ENCODE results near the gene COL25A1. TPM values are rescaled to one million over a fixed set of nuclear protein-coding genes. Genes with fewer than 3 reads are reported as not detected.
"Not testable (repeated sequence)": the region's sequence is repeated elsewhere in the genome, so short reads cannot be mapped to it uniquely, and the experiment has no call there.

Gene COL25A1
- polyA plus RNA-seq, 2 of the 4 experiments (the other 2 are of a cell fraction) = not detected

DNA sequence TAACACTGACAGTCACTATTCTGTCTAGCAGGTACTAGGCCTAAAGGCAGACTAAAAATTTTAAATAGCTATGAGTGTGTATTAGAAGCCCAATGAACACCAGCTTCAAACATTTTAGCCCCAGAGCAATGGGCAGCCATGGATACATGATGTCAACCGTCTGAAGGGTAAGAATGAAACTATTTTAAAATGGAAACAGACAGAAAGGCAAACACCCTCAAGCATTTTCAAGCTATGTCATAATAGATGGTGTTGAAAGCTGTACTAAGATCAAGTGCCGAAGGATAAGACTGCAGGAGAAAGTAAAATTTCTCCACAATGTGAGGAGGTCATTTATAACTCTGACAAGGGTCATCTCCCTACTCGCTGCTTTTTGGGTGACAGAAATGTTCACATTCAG, 225.0 kb downstream of the COL25A1 start:
- no peak overlapping the region for H3K4me3 ChIP-seq
- 13% methylated on average over 3 of the region's 3 CpGs for WGBS (ENCODE audit: missing lambda C conversion rate)
- no peak for FAIRE-seq
- no peaks in the 10 kb centered on the region for H3K4me1 ChIP-seq
- H3K9me3 ChIP-seq = no peaks in the 10 kb centered on the region
- no peak for DNase-seq (ENCODE audit: low read depth in 1 of 2, low spot score in 1 of 2)
- ATAC-seq = no peak
- ChIA-PET CTCF (no interaction called here), POLR2A (no interaction called here)
- no peak overlapping the region for H3K27ac ChIP-seq
- H3K4me2 ChIP-seq = no peak overlapping the region
- TF ChIP-seq, protein P1, sequence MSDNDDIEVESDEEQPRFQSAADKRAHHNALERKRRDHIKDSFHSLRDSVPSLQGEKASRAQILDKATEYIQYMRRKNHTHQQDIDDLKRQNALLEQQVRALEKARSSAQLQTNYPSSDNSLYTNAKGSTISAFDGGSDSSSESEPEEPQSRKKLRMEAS (IDR thresholded peaks at IDR 0.05) = no peak
- TF ChIP-seq, protein P2, sequence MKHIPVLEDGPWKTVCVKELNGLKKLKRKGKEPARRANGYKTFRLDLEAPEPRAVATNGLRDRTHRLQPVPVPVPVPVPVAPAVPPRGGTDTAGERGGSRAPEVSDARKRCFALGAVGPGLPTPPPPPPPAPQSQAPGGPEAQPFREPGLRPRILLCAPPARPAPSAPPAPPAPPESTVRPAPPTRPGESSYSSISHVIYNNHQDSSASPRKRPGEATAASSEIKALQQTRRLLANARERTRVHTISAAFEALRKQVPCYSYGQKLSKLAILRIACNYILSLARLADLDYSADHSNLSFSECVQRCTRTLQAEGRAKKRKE (CRISPR knock-in tag; IDR thresholded peaks at IDR 0.05; ENCODE audit: low read depth) = no peak
- no peak for TF ChIP-seq BHLHE40 (IDR thresholded peaks at IDR 0.05; ENCODE audit: low read depth, low read length)
- TF ChIP-seq HOXB13 (CRISPR knock-in tag; IDR thresholded peaks at IDR 0.05; ENCODE audit: low read depth) = no peak
- TF ChIP-seq MYC (IDR thresholded peaks at IDR 0.05; ENCODE audit: borderline replicate concordance, low read length) = no peak
- no peak for TF ChIP-seq NFE2L2 (conservative IDR thresholded peaks at IDR 0.05; ENCODE audit: low read length)
- TF ChIP-seq EHF (CRISPR knock-in tag; IDR thresholded peaks at IDR 0.05) = no peak
- TF ChIP-seq CBX8 (IDR thresholded peaks at IDR 0.05) = no peak
- TF ChIP-seq FOSB (CRISPR knock-in tag; IDR thresholded peaks at IDR 0.05) = no peak
- TF ChIP-seq, protein P3, sequence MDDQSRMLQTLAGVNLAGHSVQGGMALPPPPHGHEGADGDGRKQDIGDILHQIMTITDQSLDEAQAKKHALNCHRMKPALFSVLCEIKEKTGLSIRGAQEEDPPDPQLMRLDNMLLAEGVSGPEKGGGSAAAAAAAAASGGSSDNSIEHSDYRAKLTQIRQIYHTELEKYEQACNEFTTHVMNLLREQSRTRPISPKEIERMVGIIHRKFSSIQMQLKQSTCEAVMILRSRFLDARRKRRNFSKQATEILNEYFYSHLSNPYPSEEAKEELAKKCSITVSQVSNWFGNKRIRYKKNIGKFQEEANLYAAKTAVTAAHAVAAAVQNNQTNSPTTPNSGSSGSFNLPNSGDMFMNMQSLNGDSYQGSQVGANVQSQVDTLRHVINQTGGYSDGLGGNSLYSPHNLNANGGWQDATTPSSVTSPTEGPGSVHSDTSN (IDR thresholded peaks at IDR 0.05) = no peak
- TF ChIP-seq NPAS2 (CRISPR knock-in tag; IDR thresholded peaks at IDR 0.05; ENCODE audit: borderline replicate concordance) = no peak
- TF ChIP-seq HEYL (CRISPR knock-in tag; IDR thresholded peaks at IDR 0.05) = no peak
- no peak for TF ChIP-seq ZFP36 (IDR thresholded peaks at IDR 0.05; ENCODE audit: borderline replicate concordance, partially characterized antibody)
- TF ChIP-seq, protein P4, sequence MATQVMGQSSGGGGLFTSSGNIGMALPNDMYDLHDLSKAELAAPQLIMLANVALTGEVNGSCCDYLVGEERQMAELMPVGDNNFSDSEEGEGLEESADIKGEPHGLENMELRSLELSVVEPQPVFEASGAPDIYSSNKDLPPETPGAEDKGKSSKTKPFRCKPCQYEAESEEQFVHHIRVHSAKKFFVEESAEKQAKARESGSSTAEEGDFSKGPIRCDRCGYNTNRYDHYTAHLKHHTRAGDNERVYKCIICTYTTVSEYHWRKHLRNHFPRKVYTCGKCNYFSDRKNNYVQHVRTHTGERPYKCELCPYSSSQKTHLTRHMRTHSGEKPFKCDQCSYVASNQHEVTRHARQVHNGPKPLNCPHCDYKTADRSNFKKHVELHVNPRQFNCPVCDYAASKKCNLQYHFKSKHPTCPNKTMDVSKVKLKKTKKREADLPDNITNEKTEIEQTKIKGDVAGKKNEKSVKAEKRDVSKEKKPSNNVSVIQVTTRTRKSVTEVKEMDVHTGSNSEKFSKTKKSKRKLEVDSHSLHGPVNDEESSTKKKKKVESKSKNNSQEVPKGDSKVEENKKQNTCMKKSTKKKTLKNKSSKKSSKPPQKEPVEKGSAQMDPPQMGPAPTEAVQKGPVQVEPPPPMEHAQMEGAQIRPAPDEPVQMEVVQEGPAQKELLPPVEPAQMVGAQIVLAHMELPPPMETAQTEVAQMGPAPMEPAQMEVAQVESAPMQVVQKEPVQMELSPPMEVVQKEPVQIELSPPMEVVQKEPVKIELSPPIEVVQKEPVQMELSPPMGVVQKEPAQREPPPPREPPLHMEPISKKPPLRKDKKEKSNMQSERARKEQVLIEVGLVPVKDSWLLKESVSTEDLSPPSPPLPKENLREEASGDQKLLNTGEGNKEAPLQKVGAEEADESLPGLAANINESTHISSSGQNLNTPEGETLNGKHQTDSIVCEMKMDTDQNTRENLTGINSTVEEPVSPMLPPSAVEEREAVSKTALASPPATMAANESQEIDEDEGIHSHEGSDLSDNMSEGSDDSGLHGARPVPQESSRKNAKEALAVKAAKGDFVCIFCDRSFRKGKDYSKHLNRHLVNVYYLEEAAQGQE (IDR thresholded peaks at IDR 0.05) = no peak

DNA sequence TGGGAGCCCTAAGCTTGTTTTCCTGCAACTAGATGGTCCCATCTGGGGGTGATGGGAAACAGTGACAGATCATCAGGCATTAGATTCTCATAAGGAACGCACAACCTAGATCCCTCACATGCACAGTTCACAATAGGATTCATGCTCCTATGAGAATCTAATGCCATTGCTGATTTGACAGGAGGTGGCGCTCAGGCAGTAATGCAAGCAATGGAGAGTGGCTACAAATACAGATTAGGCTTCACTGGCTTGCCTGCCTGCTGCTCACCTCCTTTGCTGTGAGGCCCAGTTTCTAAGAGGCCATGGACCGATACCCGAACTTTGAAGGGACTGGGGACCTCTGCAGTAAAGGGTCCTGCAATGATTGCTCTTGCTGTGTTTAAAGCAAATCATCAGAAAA, 225.7 kb downstream of the COL25A1 start:
- CTCF ChIA-PET, FAIRE-seq, ATAC-seq, H3K27ac ChIP-seq, POLR2A ChIA-PET, H3K4me3 ChIP-seq, H3K9me3 ChIP-seq, H3K4me1 ChIP-seq, H3K4me2 ChIP-seq: not testable (repeated sequence)
- peak in 1 of 2 experiments; percentile 0 for DNase-seq (ENCODE audit: low read depth in 1 of 2, low spot score in 1 of 2)
- 35% methylated on average over 4 of the region's 4 CpGs for WGBS (ENCODE audit: missing lambda C conversion rate)

DNA sequence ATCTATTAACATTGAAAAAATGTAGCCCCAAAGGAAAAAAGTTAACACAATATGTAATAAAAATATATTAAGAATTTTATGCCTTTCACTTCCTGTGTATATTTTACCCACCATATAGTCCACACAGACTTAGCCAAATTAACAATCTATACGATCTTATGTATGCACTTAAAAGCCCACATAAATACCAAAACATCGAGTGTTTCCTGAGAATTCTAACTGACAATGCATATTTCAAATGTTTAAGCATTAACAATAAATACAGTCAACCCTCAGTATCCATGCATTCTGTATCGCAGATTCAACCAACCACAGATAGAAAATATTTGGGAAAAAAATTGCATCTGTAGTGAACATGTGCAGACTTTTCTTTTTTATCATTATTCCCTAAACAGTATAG, 226.8 kb downstream of the COL25A1 start:
- 2% methylated on average over 3 of the region's 3 CpGs for WGBS (ENCODE audit: missing lambda C conversion rate)
- Histone ChIP-seq H3K27ac (no peak overlapping the region), H3K4me3 (no peak overlapping the region), H3K4me2 (no peak overlapping the region), H3K9me3 (no peaks in the 10 kb centered on the region), H3K4me1 (no peaks in the 10 kb centered on the region)
- no peak for FAIRE-seq
- POLR2A ChIA-PET = no interaction called here
- no peak for ATAC-seq
- TF ChIP-seq HDAC2 (IDR thresholded peaks at IDR 0.05) (no peak), NPAS2 (CRISPR knock-in tag; IDR thresholded peaks at IDR 0.05; ENCODE audit: borderline replicate concordance) (no peak), RCOR1 (IDR thresholded peaks at IDR 0.05; ENCODE audit: low read depth, low read length) (no peak), JUN (IDR thresholded peaks at IDR 0.05) (no peak), HOXA7 (CRISPR knock-in tag; IDR thresholded peaks at IDR 0.05) (no peak), POLR2A (IDR thresholded peaks at IDR 0.05; ENCODE audit: low read length) (no peak), EHF (CRISPR knock-in tag; IDR thresholded peaks at IDR 0.05) (no peak), GATA3 (IDR thresholded peaks at IDR 0.05; ENCODE audit: borderline replicate concordance) (no peak), TFCP2L1 (CRISPR knock-in tag; IDR thresholded peaks at IDR 0.05) (no peak), RARB (CRISPR knock-in tag; IDR thresholded peaks at IDR 0.05) (no peak), KDM5A (IDR thresholded peaks at IDR 0.05) (no peak), HOXB5 (CRISPR knock-in tag; IDR thresholded peaks at IDR 0.05) (no peak), ZSCAN20 (CRISPR knock-in tag; IDR thresholded peaks at IDR 0.05) (no peak), POLR2AphosphoS2 (conservative IDR thresholded peaks at IDR 0.05; ENCODE audit: low read length) (no peak), HEYL (CRISPR knock-in tag; IDR thresholded peaks at IDR 0.05) (no peak)
- TF ChIP-seq, protein P3 (IDR thresholded peaks at IDR 0.05) = no peak
- TF ChIP-seq, protein P5, sequence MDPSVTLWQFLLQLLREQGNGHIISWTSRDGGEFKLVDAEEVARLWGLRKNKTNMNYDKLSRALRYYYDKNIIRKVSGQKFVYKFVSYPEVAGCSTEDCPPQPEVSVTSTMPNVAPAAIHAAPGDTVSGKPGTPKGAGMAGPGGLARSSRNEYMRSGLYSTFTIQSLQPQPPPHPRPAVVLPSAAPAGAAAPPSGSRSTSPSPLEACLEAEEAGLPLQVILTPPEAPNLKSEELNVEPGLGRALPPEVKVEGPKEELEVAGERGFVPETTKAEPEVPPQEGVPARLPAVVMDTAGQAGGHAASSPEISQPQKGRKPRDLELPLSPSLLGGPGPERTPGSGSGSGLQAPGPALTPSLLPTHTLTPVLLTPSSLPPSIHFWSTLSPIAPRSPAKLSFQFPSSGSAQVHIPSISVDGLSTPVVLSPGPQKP (IDR thresholded peaks at IDR 0.05; ENCODE audit: low read depth, low read length) = no peak
- no peak for DNase-seq (ENCODE audit: low read depth in 1 of 2, low spot score in 1 of 2)
- CTCF ChIA-PET = no interaction called here
